Body of pancreas (tissue), 4 donors: ENCODE results near the gene CD164.

ENCODE experiments used
- CTCF ChIP-seq, 7 experiments: fragments of 450-650 bp in 4 of 7; fragments of 200-600 bp in 3 of 7; sonication (generic) in 3 of 7; IDR thresholded peaks; one replicate each; pipeline ENCODE4 v1.5.1; 2016 to 2019; ENCODE audit warnings: antibody characterized with exemption in 7 of 7
- POLR2A ChIP-seq, 3 donors: fragments of 450-650 bp; IDR thresholded peaks; one replicate each; pipeline ENCODE4 v1.6.1; 2016; ENCODE audit warnings: antibody characterized with exemption in 3 of 3, mild to moderate bottlenecking in 2 of 3

- TF ChIP-seq CTCF (IDR thresholded peaks at IDR 0.05) (no peak), POLR2A (IDR thresholded peaks at IDR 0.05) (no peak)
These were observed 10.1 kb downstream of the CD164 start for GRCh38 chr6:109372130-109372529.
